ENCODE measurements around the gene TMEM255B.

TMEM255B gene

GRCh38 chr13:113821847-113822246, 62.8 kb downstream of the TMEM255B start:
- no peak overlapping the region for H3K4me2 ChIP-seq (ENCODE audit: low read depth, low read length)
- no peak overlapping the region for H3K4me3 ChIP-seq (ENCODE audit: low read length)
- H3K27ac ChIP-seq (ENCODE audit: low read length) = no peak overlapping the region
- H3K9me2 ChIP-seq (replicated peaks; ENCODE audit: insufficient read depth, low read length) = no peaks in the 10 kb centered on the region
- H3K27me3 ChIP-seq (replicated peaks; ENCODE audit: insufficient read depth, low read length) = no peaks in the 10 kb centered on the region
- H3K4me1 ChIP-seq (ENCODE audit: low read length) = no peaks in the 10 kb centered on the region
- H3K9ac ChIP-seq (ENCODE audit: low read length) = no peak overlapping the region
- no peak overlapping the region for H2AFZ ChIP-seq (ENCODE audit: low read length)
- peaks cover 63% of the 10 kb centered on the region for H3F3A ChIP-seq (ENCODE audit: insufficient read depth, low read length)
- no peak for DNase-seq
- TF ChIP-seq CTCF (IDR thresholded peaks at IDR 0.05; ENCODE audit: low read length) (no peak), EZH2 (optimal IDR thresholded peaks at IDR 0.05; ENCODE audit: low read depth, low read length) (no peak), EZH2phosphoT487 (IDR thresholded peaks at IDR 0.05; ENCODE audit: low read length) (no peak)
- H4K20me1 ChIP-seq (ENCODE audit: insufficient read depth, low read length) = no peaks in the 10 kb centered on the region
- H3K79me2 ChIP-seq (ENCODE audit: low read length) = peaks cover 1% of the 10 kb centered on the region
- peaks cover 12% of the 10 kb centered on the region; the same call in 1 of the 2 replicates for H3K36me3 ChIP-seq (replicated peaks; ENCODE audit: insufficient read depth, low read length)
- no peaks in the 10 kb centered on the region for H3K9me3 ChIP-seq (replicated peaks; ENCODE audit: insufficient read depth, low read length)

- no peaks in the 10 kb centered on the region for H3K9me2 ChIP-seq (replicated peaks; ENCODE audit: insufficient read depth, low read length)
- H3K4me1 ChIP-seq (ENCODE audit: low read length) = no peaks in the 10 kb centered on the region
- H2AFZ ChIP-seq (ENCODE audit: low read length) = no peak overlapping the region
- peaks cover 12% of the 10 kb centered on the region; the same call in 1 of the 2 replicates for H3K36me3 ChIP-seq (replicated peaks; ENCODE audit: insufficient read depth, low read length)
- peaks cover 6% of the 10 kb centered on the region for H3K79me2 ChIP-seq (ENCODE audit: low read length)
- no peaks in the 10 kb centered on the region for H4K20me1 ChIP-seq (ENCODE audit: insufficient read depth, low read length)
- peaks cover 63% of the 10 kb centered on the region for H3F3A ChIP-seq (ENCODE audit: insufficient read depth, low read length)
- no peak overlapping the region for H3K27ac ChIP-seq (ENCODE audit: low read length)
- H3K4me2 ChIP-seq (ENCODE audit: low read depth, low read length) = no peak overlapping the region
- no peak overlapping the region for H3K4me3 ChIP-seq (ENCODE audit: low read length)
- no peaks in the 10 kb centered on the region for H3K27me3 ChIP-seq (replicated peaks; ENCODE audit: insufficient read depth, low read length)
- no peak overlapping the region for H3K9ac ChIP-seq (ENCODE audit: low read length)
- TF ChIP-seq EZH2 (optimal IDR thresholded peaks at IDR 0.05; ENCODE audit: low read depth, low read length) (no peak), CTCF (IDR thresholded peaks at IDR 0.05; ENCODE audit: low read length) (no peak), EZH2phosphoT487 (IDR thresholded peaks at IDR 0.05; ENCODE audit: low read length) (no peak)
- no peaks in the 10 kb centered on the region for H3K9me3 ChIP-seq (replicated peaks; ENCODE audit: insufficient read depth, low read length)
- DNase-seq = no peak
Measured at GRCh38 chr13:113822266-113822665, 63.2 kb downstream of the TMEM255B start.

- peaks cover 58% of the 10 kb centered on the region for H3F3A ChIP-seq (ENCODE audit: insufficient read depth, low read length)
Measured at GRCh38 chr13:113822956-113823744, 64.1 kb downstream of the TMEM255B start.

More at GRCh38 chr13:113822956-113823744, 64.1 kb downstream of the TMEM255B start:
- Histone ChIP-seq H3K9me2 (replicated peaks; ENCODE audit: insufficient read depth, low read length) (no peaks in the 10 kb centered on the region), H3K36me3 (replicated peaks; ENCODE audit: insufficient read depth, low read length) (peaks cover 12% of the 10 kb centered on the region; the same call in 1 of the 2 replicates), H3K27me3 (replicated peaks; ENCODE audit: insufficient read depth, low read length) (no peaks in the 10 kb centered on the region), H3K4me3 (ENCODE audit: low read length) (no peak overlapping the region), H3K9me3 (replicated peaks; ENCODE audit: insufficient read depth, low read length) (no peaks in the 10 kb centered on the region), H3K79me2 (ENCODE audit: low read length) (peaks cover 12% of the 10 kb centered on the region), H3K27ac (ENCODE audit: low read length) (no peak overlapping the region), H4K20me1 (ENCODE audit: insufficient read depth, low read length) (no peaks in the 10 kb centered on the region), H2AFZ (ENCODE audit: low read length) (no peak overlapping the region), H3K4me1 (ENCODE audit: low read length) (no peaks in the 10 kb centered on the region), H3K4me2 (ENCODE audit: low read depth, low read length) (no peak overlapping the region), H3K9ac (ENCODE audit: low read length) (no peak overlapping the region)
- no peak for DNase-seq
- no peak for TF ChIP-seq CTCF (IDR thresholded peaks at IDR 0.05; ENCODE audit: low read length)
- no peak for TF ChIP-seq EZH2 (optimal IDR thresholded peaks at IDR 0.05; ENCODE audit: low read depth, low read length)
- no peak for TF ChIP-seq EZH2phosphoT487 (IDR thresholded peaks at IDR 0.05; ENCODE audit: low read length)
